Measurements from ENCODE around the gene COX8C. TPM values are rescaled to one million over a fixed set of nuclear protein-coding genes. Genes with fewer than 3 reads are reported as not detected.

Gene COX8C
- total and polyA plus RNA-seq, 10 donors: not detected

DNA sequence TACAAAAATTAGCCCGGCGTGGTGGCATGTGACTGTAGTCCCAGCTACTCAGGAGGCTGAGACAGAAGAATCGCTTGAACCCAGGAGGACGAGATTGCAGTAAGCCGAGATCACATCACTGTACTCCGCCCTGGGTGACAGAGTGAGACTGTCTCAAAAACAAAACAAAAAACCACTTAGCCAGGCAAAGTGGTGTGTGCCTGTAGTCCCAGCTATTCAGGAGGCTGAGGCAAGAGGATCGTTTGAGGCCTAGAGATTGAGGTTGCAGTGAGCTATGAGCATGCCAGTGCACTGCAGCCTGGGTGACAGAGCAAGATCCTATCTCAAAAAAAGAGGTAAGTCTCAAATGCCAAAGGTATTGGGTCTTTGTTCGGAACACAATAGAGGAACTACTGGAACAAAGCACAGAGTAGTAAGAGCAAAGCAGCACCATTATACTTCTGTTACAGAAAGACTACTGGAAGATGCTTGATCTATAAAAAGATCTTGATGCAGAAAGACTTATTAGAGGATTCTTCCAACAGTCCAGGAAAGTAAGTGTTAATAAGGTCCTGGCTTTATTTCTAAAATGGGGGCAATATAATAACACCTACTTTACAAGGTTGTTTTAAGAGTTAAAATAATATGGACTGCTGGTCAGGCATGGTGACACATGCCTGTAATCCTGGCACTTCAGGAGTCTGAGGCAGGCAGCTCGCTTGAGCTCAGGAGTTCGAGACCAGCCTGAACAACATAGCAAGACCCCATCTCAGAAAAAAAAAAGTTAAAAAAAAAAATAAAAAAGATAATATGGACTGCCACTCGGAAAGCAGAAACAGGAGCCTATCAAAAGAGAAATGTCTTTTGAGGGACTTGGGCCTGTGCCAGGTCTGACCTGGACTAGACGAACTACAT lies 44.0 kb upstream of the COX8C start:
- intact Hi-C loops (cut with DNase I; ENCODE audit: low total_unique reads): no loop called here
- Histone ChIP-seq H3K4me3 (no peak overlapping the region), H3K36me3 (no peaks in the 10 kb centered on the region), H3K9me3 (no peaks in the 10 kb centered on the region), H3K4me1 (peaks cover 0 to 89% (median 36%) of the 10 kb centered on the region in 6 donors), H3K27ac (no peak overlapping the region), H3K27me3 (replicated peaks in 1 of 7) (no peaks in the 10 kb centered on the region)
- TF ChIP-seq POLR2AphosphoS5 (IDR thresholded peaks at IDR 0.05) (no peak), POLR2A (IDR thresholded peaks at IDR 0.05) (no peak)
- TF ChIP-seq, protein P1, sequence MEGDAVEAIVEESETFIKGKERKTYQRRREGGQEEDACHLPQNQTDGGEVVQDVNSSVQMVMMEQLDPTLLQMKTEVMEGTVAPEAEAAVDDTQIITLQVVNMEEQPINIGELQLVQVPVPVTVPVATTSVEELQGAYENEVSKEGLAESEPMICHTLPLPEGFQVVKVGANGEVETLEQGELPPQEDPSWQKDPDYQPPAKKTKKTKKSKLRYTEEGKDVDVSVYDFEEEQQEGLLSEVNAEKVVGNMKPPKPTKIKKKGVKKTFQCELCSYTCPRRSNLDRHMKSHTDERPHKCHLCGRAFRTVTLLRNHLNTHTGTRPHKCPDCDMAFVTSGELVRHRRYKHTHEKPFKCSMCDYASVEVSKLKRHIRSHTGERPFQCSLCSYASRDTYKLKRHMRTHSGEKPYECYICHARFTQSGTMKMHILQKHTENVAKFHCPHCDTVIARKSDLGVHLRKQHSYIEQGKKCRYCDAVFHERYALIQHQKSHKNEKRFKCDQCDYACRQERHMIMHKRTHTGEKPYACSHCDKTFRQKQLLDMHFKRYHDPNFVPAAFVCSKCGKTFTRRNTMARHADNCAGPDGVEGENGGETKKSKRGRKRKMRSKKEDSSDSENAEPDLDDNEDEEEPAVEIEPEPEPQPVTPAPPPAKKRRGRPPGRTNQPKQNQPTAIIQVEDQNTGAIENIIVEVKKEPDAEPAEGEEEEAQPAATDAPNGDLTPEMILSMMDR (IDR thresholded peaks at IDR 0.05 in 8 of 11, conservative IDR thresholded peaks at IDR 0.05 in 3 of 11): no peak
- no peak for DNase-seq
- 92 to 95% (median 93%) methylated on average over 12 of the region's 12 CpGs for WGBS, 5 donors

DNA sequence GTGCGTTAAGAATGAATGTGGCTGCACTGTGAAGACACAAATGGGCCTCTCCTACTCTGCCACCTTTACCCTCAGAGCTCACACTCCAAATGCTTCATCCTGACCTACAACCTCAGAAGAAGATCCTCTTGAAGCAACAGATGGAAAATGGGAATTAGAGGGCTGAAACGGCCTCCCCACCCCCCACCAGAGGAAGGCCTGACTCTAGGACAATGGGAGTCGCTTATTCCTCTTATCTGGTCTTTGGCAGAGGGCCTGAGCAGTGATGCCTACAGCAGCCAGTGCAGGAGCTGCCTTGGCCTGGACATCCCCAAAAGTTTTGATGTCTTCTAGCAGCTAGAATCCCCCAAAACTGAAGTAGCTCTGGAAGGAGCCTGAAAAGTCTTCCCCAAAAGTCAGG lies 43.3 kb upstream of the COX8C start:
- Histone ChIP-seq H3K9me3 (no peaks in the 10 kb centered on the region), H3K4me3 (no peak overlapping the region), H3K36me3 (no peaks in the 10 kb centered on the region), H3K27me3 (replicated peaks in 1 of 7) (no peaks in the 10 kb centered on the region), H3K27ac (no peak overlapping the region), H3K4me1 (peaks cover 0 to 89% (median 36%) of the 10 kb centered on the region in 6 donors)
- intact Hi-C loops (cut with DNase I; ENCODE audit: low total_unique reads): no loop called here
- 66 to 81% (median 71%) methylated on average over 3 of the region's 3 CpGs for WGBS, 5 donors
- TF ChIP-seq POLR2A (IDR thresholded peaks at IDR 0.05) (no peak), POLR2AphosphoS5 (IDR thresholded peaks at IDR 0.05) (no peak)
- TF ChIP-seq, protein P1 (IDR thresholded peaks at IDR 0.05 in 8 of 11, conservative IDR thresholded peaks at IDR 0.05 in 3 of 11): no peak
- no peak for DNase-seq

DNA sequence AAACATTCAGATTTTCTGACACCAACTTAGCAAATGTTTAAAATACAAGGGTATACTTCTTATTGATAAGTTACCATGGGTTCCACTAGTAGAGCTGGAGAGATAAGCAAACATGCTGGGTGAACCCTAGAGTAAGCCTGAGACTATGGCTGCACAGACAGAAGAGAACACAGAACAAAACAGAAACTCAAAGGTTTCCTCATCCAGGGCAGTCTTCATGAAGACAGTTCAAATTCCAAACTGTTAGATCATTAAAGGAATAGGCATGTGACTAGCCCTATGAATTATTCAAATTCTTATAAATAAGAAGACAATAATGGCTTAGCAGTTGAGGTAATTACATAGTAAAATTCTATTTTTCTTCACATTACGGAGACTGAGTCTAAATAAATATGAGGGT lies 42.2 kb upstream of the COX8C start:
- Histone ChIP-seq H3K27me3 (replicated peaks in 1 of 7) (no peaks in the 10 kb centered on the region), H3K4me1 (peaks cover 0 to 89% (median 37%) of the 10 kb centered on the region in 6 donors), H3K9me3 (no peaks in the 10 kb centered on the region), H3K4me3 (no peak overlapping the region), H3K36me3 (no peaks in the 10 kb centered on the region), H3K27ac (no peak overlapping the region)
- intact Hi-C loops (cut with DNase I; ENCODE audit: low total_unique reads): no loop called here
- DNase-seq: no peak
- TF ChIP-seq, protein P1 (IDR thresholded peaks at IDR 0.05 in 8 of 11, conservative IDR thresholded peaks at IDR 0.05 in 3 of 11): no peak
- no peak for TF ChIP-seq POLR2AphosphoS5 (IDR thresholded peaks at IDR 0.05)
- TF ChIP-seq POLR2A (IDR thresholded peaks at IDR 0.05): no peak
- 98 to 100% (median 100%) methylated on average over 1 of the region's 1 CpG for WGBS, 5 donors

DNA sequence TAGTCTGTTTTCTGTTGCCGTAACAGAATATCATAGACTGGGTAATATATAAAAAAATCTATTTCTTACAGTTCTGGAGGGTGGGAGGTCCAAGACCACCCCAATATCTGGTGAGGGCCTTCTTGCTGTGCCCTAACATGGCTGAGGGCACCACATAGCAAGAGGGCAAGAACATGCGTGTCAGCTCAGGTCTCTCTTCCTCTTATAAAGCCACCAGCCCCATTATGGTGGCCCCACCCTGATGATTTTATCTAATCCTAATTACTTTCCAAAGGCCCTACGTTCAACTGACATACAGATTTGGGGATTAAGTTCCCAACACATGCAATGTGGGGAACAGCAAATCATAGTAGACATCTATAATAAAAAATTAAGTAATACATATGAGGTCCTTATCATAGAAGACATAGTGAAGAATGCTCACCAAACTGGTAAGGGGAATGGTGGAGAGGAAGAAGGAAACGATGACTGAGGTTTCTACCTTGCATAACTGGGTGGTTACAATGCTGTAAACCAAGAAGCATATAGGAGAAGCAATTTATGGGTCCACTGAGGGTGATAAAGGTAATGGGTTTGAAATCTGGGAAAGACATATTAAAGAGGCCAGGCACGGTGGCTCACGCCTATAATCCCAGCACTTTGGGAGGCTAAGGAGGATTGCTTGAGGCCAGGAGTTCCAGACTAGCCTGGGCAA lies 41.1 kb upstream of the COX8C start:
- peaks cover 0 to 88% (median 34%) of the 10 kb centered on the region in 6 donors for H3K4me1 ChIP-seq
- no peaks in the 10 kb centered on the region for H3K9me3 ChIP-seq
- no peak for DNase-seq
- WGBS, 5 donors: 63 to 83% (median 79%) methylated on average over 6 of the region's 6 CpGs
- TF ChIP-seq POLR2A (IDR thresholded peaks at IDR 0.05): no peak
- TF ChIP-seq, protein P1 (IDR thresholded peaks at IDR 0.05 in 8 of 11, conservative IDR thresholded peaks at IDR 0.05 in 3 of 11): no peak
- TF ChIP-seq POLR2AphosphoS5 (IDR thresholded peaks at IDR 0.05): no peak
- no peak overlapping the region for H3K4me3 ChIP-seq
- H3K27ac ChIP-seq: peak overlapping the region in 2 of 8 donors; percentile 14 to 16
- no peaks in the 10 kb centered on the region for H3K27me3 ChIP-seq (replicated peaks in 1 of 7)
- no peaks in the 10 kb centered on the region for H3K36me3 ChIP-seq
- intact Hi-C loops (cut with DNase I; ENCODE audit: low total_unique reads): no loop called here
